ENCODE data around the gene REEP2. TPM values are rescaled to one million over a fixed set of nuclear protein-coding genes. Genes with fewer than 3 reads are reported as not detected.

Gene REEP2
- total and polyA plus RNA-seq, 2 experiments from 2014 or later = 20.5 to 29.8 TPM

GRCh38 chr5:138408023-138408422 lies 30.8 kb upstream of the REEP2 start (continued):
- TF ChIP-seq ZNF462 (CRISPR knock-in tag; IDR thresholded peaks at IDR 0.05) (no peak), ZNF331 (CRISPR knock-in tag; IDR thresholded peaks at IDR 0.05; ENCODE audit: low read depth) (no peak), JUNB (IDR thresholded peaks at IDR 0.05; ENCODE audit: unreplicated experiment) (no peak), ZNF114 (CRISPR knock-in tag; IDR thresholded peaks at IDR 0.05) (no peak), EZH2phosphoT487 (IDR thresholded peaks at IDR 0.05; ENCODE audit: unreplicated experiment) (no peak), EZH2 (IDR thresholded peaks at IDR 0.05; ENCODE audit: low read depth, unreplicated experiment) (no peak), ETS1 (IDR thresholded peaks at IDR 0.05) (no peak), STAT1 (IDR thresholded peaks at IDR 0.05; ENCODE audit: unreplicated experiment) (no peak), REST (IDR thresholded peaks at IDR 0.05; ENCODE audit: unreplicated experiment) (no peak), CREB1 (CRISPR knock-in tag; IDR thresholded peaks at IDR 0.05; ENCODE audit: low read depth) (no peak)

All from GM23338 (cell line).